ENCODE data around the gene VPS4A. TPM values are rescaled to one million over a fixed set of nuclear protein-coding genes. Genes with fewer than 3 reads are reported as not detected.

VPS4A gene
- total RNA-seq, 2 donors from 2014 or later = 28.6 to 37.8 TPM

GRCh38 chr16:69306031-69306430 is 5.1 kb upstream of the VPS4A start:
- H3K9ac ChIP-seq (ENCODE audit: extremely low read depth, low read length, poor library complexity, severe bottlenecking) = no peak overlapping the region
- no peaks in the 10 kb centered on the region for H3K36me3 ChIP-seq (ENCODE audit: control insufficient read depth, insufficient read depth, low read length)
- WGBS, 2 experiments (ENCODE audit: insufficient coverage in 1 of 2, insufficient read length in 1 of 2) = 100% methylated on average over 1 of the region's 1 CpG; no CpG with 5 or more reads in 1 of the 2 experiments
- no peaks in the 10 kb centered on the region for H3K9me3 ChIP-seq (ENCODE audit: control insufficient read depth, low read length)
- H3K36me3 Mint-ChIP-seq (ENCODE audit: low read depth) = peaks cover 6% of the 10 kb centered on the region
- no peak overlapping the region for H3K27ac ChIP-seq (ENCODE audit: low read depth, low read length)
- H3K27me3 ChIP-seq (ENCODE audit: control insufficient read depth, insufficient read depth, low read length, poor library complexity, severe bottlenecking) = no peaks in the 10 kb centered on the region
- H3K4me1 ChIP-seq (ENCODE audit: control insufficient read depth, insufficient read depth, low read length) = peaks cover 8% of the 10 kb centered on the region
- H3K4me1 Mint-ChIP-seq = peaks cover 5% of the 10 kb centered on the region
- H3K9me3 Mint-ChIP-seq = no peaks in the 10 kb centered on the region
- no peaks in the 10 kb centered on the region for H3K27me3 Mint-ChIP-seq (ENCODE audit: insufficient read depth)
- no peak overlapping the region for H3K4me3 ChIP-seq (ENCODE audit: low read length)
- H3K27ac Mint-ChIP-seq = no peak overlapping the region
- no peak overlapping the region for H3K4me3 Mint-ChIP-seq
- no peak for DNase-seq
- TF ChIP-seq, protein P1, sequence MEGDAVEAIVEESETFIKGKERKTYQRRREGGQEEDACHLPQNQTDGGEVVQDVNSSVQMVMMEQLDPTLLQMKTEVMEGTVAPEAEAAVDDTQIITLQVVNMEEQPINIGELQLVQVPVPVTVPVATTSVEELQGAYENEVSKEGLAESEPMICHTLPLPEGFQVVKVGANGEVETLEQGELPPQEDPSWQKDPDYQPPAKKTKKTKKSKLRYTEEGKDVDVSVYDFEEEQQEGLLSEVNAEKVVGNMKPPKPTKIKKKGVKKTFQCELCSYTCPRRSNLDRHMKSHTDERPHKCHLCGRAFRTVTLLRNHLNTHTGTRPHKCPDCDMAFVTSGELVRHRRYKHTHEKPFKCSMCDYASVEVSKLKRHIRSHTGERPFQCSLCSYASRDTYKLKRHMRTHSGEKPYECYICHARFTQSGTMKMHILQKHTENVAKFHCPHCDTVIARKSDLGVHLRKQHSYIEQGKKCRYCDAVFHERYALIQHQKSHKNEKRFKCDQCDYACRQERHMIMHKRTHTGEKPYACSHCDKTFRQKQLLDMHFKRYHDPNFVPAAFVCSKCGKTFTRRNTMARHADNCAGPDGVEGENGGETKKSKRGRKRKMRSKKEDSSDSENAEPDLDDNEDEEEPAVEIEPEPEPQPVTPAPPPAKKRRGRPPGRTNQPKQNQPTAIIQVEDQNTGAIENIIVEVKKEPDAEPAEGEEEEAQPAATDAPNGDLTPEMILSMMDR (conservative IDR thresholded peaks at IDR 0.05) = no peak

GRCh38 chr16:69307091-69307490 is 4.1 kb upstream of the VPS4A start:
- H3K4me1 Mint-ChIP-seq = peaks cover 2% of the 10 kb centered on the region
- Histone ChIP-seq H3K4me3 (ENCODE audit: low read length) (no peak overlapping the region), H3K4me1 (ENCODE audit: control insufficient read depth, insufficient read depth, low read length) (no peaks in the 10 kb centered on the region), H3K9ac (ENCODE audit: extremely low read depth, low read length, poor library complexity, severe bottlenecking) (no peak overlapping the region), H3K27ac (ENCODE audit: low read depth, low read length) (no peak overlapping the region), H3K9me3 (ENCODE audit: control insufficient read depth, low read length) (no peaks in the 10 kb centered on the region), H3K27me3 (ENCODE audit: control insufficient read depth, insufficient read depth, low read length, poor library complexity, severe bottlenecking) (no peaks in the 10 kb centered on the region), H3K36me3 (ENCODE audit: control insufficient read depth, insufficient read depth, low read length) (no peaks in the 10 kb centered on the region)
- TF ChIP-seq, protein P1 (conservative IDR thresholded peaks at IDR 0.05) = no peak
- no peaks in the 10 kb centered on the region for H3K9me3 Mint-ChIP-seq
- peaks cover 1% of the 10 kb centered on the region for H3K36me3 Mint-ChIP-seq (ENCODE audit: low read depth)
- no peak overlapping the region for H3K27ac Mint-ChIP-seq
- WGBS, 2 experiments (ENCODE audit: insufficient coverage in 1 of 2, insufficient read length in 1 of 2) = 95 to 100% methylated on average over 1 of the region's 1 CpG
- no peaks in the 10 kb centered on the region for H3K27me3 Mint-ChIP-seq (ENCODE audit: insufficient read depth)
- no peak for DNase-seq
- H3K4me3 Mint-ChIP-seq = no peak overlapping the region

DNA sequence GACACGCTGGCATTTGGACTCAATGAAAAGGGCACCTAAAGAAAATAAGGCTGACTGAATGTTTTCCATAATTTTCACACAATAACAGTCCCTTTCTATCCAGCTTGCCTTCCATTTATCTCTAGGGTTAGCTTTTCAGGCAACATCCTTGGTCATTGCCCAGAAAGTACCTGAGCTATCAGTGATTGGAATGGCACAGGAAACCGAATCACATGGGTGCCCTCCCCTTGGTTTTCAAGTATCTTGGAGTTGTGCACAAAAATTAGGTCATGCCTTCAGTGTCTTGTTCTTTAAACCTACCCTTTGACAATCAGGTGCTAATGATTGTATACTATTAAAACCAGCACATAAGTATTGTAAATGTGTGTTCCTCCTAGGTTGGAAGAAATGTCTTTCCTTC is 3.3 kb upstream of the VPS4A start:
- H3K4me3 Mint-ChIP-seq = no peak overlapping the region
- 89 to 96% methylated on average over 2 of the region's 2 CpGs for WGBS, 2 experiments (ENCODE audit: insufficient coverage in 1 of 2, insufficient read length in 1 of 2)
- TF ChIP-seq, protein P1 (conservative IDR thresholded peaks at IDR 0.05) = no peak
- H3K9ac ChIP-seq (ENCODE audit: extremely low read depth, low read length, poor library complexity, severe bottlenecking) = no peak overlapping the region
- H3K27ac Mint-ChIP-seq = no peak overlapping the region
- H3K9me3 Mint-ChIP-seq = no peaks in the 10 kb centered on the region
- H3K4me1 Mint-ChIP-seq = peaks cover 5% of the 10 kb centered on the region
- H3K4me1 ChIP-seq (ENCODE audit: control insufficient read depth, insufficient read depth, low read length) = no peaks in the 10 kb centered on the region
- no peaks in the 10 kb centered on the region for H3K9me3 ChIP-seq (ENCODE audit: control insufficient read depth, low read length)
- no peaks in the 10 kb centered on the region for H3K27me3 Mint-ChIP-seq (ENCODE audit: insufficient read depth)
- H3K27ac ChIP-seq (ENCODE audit: low read depth, low read length) = no peak overlapping the region
- no peak overlapping the region for H3K4me3 ChIP-seq (ENCODE audit: low read length)
- no peaks in the 10 kb centered on the region for H3K36me3 ChIP-seq (ENCODE audit: control insufficient read depth, insufficient read depth, low read length)
- no peaks in the 10 kb centered on the region for H3K27me3 ChIP-seq (ENCODE audit: control insufficient read depth, insufficient read depth, low read length, poor library complexity, severe bottlenecking)
- DNase-seq = no peak
- peaks cover 1% of the 10 kb centered on the region for H3K36me3 Mint-ChIP-seq (ENCODE audit: low read depth)

All from endodermal cell (in vitro differentiated cells).